ENCODE measurements around the gene MEP1B. TPM values are rescaled to one million over a fixed set of nuclear protein-coding genes. Genes with fewer than 3 reads are reported as not detected.

The MEP1B gene
- polyA plus RNA-seq, 12 donors, result 0.11 to 0.44 (median 0.13) TPM; not detected in 7

DNA sequence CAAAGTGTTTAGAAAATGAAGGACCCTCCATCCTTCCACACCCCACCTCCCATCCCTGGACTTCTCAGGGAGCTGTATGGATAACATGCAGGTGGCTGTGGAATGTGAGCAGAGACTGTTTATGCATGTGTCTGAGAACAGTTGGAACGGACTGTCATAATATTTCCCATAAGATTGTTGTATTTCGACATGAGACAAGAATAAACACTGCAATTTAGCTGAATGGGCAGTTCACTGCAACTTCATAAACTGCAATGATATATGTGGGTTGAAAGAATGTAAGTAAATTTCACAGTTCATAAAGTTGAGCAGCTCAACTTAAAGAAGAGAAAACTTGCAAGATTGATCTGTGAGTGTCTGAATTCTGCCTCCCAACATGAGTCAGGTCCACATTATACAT is 74.6 kb downstream of the MEP1B start:
- no peak for DNase-seq

DNA sequence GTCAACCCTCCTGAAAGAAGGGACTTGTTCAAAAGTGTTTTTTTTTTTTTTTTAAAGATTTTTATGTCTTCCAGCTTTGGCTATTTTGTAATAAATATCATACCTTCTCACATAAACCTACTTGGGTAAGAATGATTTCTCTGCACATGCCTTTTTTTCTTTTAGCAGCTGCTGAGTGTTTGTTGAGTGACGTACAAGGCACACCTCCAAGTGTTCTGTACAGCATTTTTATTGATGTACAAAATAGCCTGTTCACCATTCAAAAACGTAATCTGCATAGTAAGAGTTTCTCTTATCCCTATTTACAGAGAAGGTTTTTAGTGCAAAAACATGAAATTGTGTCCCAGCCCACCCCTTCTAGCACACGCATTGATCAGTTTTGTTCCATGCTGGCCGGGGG is 77.6 kb downstream of the MEP1B start:
- no peak for DNase-seq

Other genes with a start within 250 kb of the MEP1B start
- gene TRAPPC8, start 246.9 kb upstream of the MEP1B start, polyA plus RNA-seq (ENCODE audit: insufficient read length in 12 of 12), result 10 to 100 TPM in 11 of 12 donors, not detected in 1; 28.4 to 51.5 (median 36.8) TPM
- 10 to 100 TPM in 9 of 12 donors, 1 to 10 TPM in 2, not detected in 1; 8.8 to 18.6 (median 12.5) TPM for gene RNF125, start 171.2 kb upstream of the MEP1B start, polyA plus RNA-seq (ENCODE audit: insufficient read length in 12 of 12)
- gene RNF138, start 98.2 kb upstream of the MEP1B start, polyA plus RNA-seq (ENCODE audit: insufficient read length in 12 of 12), result 10 to 100 TPM in 11 of 12 donors, not detected in 1; 22.4 to 47.9 (median 30.4) TPM